Right lobe of liver (tissue), 6 donors: Measurements from ENCODE around the gene HCST. TPM values are rescaled to one million over a fixed set of nuclear protein-coding genes. Genes with fewer than 3 reads are reported as not detected.

Experiments
- ATAC-seq, 4 donors: fragments of 200-7000 bp; cut with Tn5 transposase; one replicate each; pipeline ENCODE4 v1.9.1; 2020; ENCODE audit warnings: mild to moderate bottlenecking in 4 of 4, moderate library complexity in 4 of 4
- DNase-seq, 3 donors: peaks; one replicate each; pipeline ENCODE4 v3.0.0-alpha.2; 2020
- H3K27ac ChIP-seq, 3 donors: fragments of 200-600 bp; one replicate each; pipeline ENCODE4 v1.8.0; 2022
- H3K27me3 ChIP-seq, 2 donors: fragments of 200-600 bp; one replicate each; pipeline ENCODE4 v1.8.0; 2022
- H3K36me3 ChIP-seq, 4 donors: fragments of 200-600 bp; sonication (generic) in 1 of 4; one replicate each; pipeline versions ENCODE4 v1.5.1 to v1.8.0; 2017 to 2022; ENCODE audit warnings: control low read depth in 1 of 4
- H3K4me1 ChIP-seq, 4 donors: fragments of 200-600 bp; sonication (generic) in 1 of 4; one replicate each; pipeline versions ENCODE4 v1.5.1 to v1.8.0; 2017 to 2022; ENCODE audit warnings: control low read depth in 1 of 4
- H3K4me3 ChIP-seq, 3 donors: fragments of 200-600 bp; one replicate each; pipeline ENCODE4 v1.8.0; 2022
- H3K9me3 ChIP-seq, 4 donors: fragments of 200-600 bp; sonication (generic) in 1 of 4; one replicate each; pipeline versions ENCODE4 v1.5.1 to v1.8.0; 2017 to 2022; ENCODE audit warnings: control low read depth in 1 of 4
- POLR2A ChIP-seq: fragments of 450-650 bp; IDR thresholded peaks from one replicate; pipeline ENCODE4 v1.6.1; 2017; ENCODE audit warnings: antibody characterized with exemption, mild to moderate bottlenecking
- WGBS: methylation state at CpG from one replicate; pipeline ENCODE4 v1.1.6; 2018; ENCODE audit warnings: low coverage, low lambda C conversion rate; ENCODE audit not compliant: insufficient coverage; ENCODE audit errors: missing lambda C conversion rate; 5-methylcytosine and 5-hydroxymethylcytosine counted together
- intact Hi-C, 2 donors: fragments of 100-400 bp; cut with DNase I; formaldehyde crosslinking; loops; one replicate each; pipeline versions ENCODE4 v1.11.2 to v1.14.1; 2022
- long read RNA-seq: library from polyadenylated mRNA; unstranded; transcript quantifications from one replicate; pipeline ENCODE4 v2.0.0, GENCODE V29; 2019
- total RNA-seq, 6 experiments: library from RNA; depleted of rRNA in 2 of 6; stranded (reverse); fragments of >200 nt in 2 of 6; fragmentation: NEBNext Ultra II Directional in 3 of 6; extraction: Animal tissue kit (Norgen Biotek cat#: 25700) in 3 of 6; gene quantifications; one replicate each; pipeline versions ENCODE4 v1.1.0 to v1.2.4, GENCODE V29; 2016 to 2023
- TF ChIP-seq, protein P1 (sequence below), 4 donors: fragments of 200-600 bp in 3 of 4; fragments of 450-650 bp in 1 of 4; IDR thresholded peaks; one replicate each; pipeline versions ENCODE4 v1.5.1 to v1.8.0; 2016 to 2022; ENCODE audit warnings: antibody characterized with exemption in 4 of 4, mild to moderate bottlenecking in 2 of 4
- donor health status: DM: no; HTN: yes; CAD: no.
- donor health status: DM: no; HTN: no; CAD: no.
- donor health status: DM: no; HTN: no; CAD: no.
- donor health status: DM: no; HTN: yes; CAD: no.
- donor health status: DM: no; HTN: yes; CAD: no.

The HCST gene, protein sequence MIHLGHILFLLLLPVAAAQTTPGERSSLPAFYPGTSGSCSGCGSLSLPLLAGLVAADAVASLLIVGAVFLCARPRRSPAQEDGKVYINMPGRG
- total RNA-seq: 1 to 10 TPM in 5 of 6 experiments, not detected in 1; 1.7 to 4.2 (median 2.4) TPM
- long read RNA-seq, partial matches to known transcripts: 0 of 5 reads
- long read RNA-seq, other reads (novel, unspliced or antisense): 1 of 5 reads

- Histone ChIP-seq H3K4me1 (peaks cover 0 to 9% (median 0%) of the 10 kb centered on the region in 4 donors), H3K4me3 (peak within 1 kb of the TSS in 2 of 3 donors; percentile 16), H3K27me3 (no peaks in the 10 kb centered on the region), H3K27ac (peak within 1 kb of the TSS; percentile 53 to 90 (median 66)), H3K36me3 (no peaks in the 10 kb centered on the region), H3K9me3 (no peaks in the 10 kb centered on the region)
- no peak for DNase-seq
- intact Hi-C loops: no loop called here
- WGBS: 29% methylated on average over 6 of the region's 6 CpGs
- no peak for TF ChIP-seq POLR2A
- TF ChIP-seq, protein P1, sequence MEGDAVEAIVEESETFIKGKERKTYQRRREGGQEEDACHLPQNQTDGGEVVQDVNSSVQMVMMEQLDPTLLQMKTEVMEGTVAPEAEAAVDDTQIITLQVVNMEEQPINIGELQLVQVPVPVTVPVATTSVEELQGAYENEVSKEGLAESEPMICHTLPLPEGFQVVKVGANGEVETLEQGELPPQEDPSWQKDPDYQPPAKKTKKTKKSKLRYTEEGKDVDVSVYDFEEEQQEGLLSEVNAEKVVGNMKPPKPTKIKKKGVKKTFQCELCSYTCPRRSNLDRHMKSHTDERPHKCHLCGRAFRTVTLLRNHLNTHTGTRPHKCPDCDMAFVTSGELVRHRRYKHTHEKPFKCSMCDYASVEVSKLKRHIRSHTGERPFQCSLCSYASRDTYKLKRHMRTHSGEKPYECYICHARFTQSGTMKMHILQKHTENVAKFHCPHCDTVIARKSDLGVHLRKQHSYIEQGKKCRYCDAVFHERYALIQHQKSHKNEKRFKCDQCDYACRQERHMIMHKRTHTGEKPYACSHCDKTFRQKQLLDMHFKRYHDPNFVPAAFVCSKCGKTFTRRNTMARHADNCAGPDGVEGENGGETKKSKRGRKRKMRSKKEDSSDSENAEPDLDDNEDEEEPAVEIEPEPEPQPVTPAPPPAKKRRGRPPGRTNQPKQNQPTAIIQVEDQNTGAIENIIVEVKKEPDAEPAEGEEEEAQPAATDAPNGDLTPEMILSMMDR (IDR thresholded peaks at IDR 0.05): no peak
- ATAC-seq: no peak
These were observed at the start of gene HCST for GRCh38 chr19:35901854-35902661. TSS of gene HCST (plus strand) at chr19:35902529. CDS start at chr19:35902594, 65 bp downstream.

DNA sequence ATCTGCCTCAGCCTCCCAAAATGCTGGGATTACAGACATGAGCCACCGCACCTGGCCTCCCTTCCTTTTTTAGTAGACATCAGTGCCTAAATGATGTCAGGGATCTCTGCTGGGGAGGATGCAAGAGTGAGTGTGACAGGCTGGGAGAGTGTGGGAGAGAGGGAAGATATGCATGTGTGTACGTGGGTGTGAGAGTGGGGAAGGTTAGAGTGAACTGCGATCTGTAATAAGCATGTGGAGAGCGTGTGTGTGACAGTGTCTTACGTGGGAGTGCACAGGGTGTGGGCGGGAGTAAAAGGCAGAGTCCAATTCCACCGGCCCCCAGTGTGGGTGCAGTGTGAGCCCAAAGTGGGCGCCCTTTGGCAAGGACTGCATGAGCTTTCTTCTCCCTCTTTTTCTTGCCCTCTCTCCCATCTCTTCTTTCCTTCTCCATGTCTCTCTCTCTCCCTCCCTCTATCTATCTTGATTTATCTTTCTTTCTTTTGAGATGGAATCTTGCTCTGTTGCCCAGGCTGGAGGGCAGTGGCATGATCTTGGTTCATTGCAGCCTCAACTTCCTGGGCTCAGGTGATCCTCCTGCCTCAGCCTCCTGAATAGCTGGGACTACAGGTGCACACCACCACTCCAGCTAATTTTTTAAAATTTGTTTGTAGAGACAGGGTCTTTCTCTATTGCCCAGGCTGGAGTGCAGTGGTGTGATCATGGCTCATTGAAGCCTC is 49.1 kb upstream of the HCST start:
- no peak for TF ChIP-seq POLR2A
- TF ChIP-seq, protein P1 (IDR thresholded peaks at IDR 0.05): no peak
- Histone ChIP-seq H3K27ac (no peak overlapping the region), H3K36me3 (no peaks in the 10 kb centered on the region), H3K4me3 (no peak overlapping the region), H3K9me3 (no peaks in the 10 kb centered on the region), H3K27me3 (peaks cover 0 to 12% of the 10 kb centered on the region in 2 donors), H3K4me1 (peaks cover 0 to 10% (median 2%) of the 10 kb centered on the region in 4 donors)
- DNase-seq: no peak
- intact Hi-C loops: no loop called here
- 35% methylated on average over 6 of the region's 8 CpGs for WGBS
- ATAC-seq: no peak

- no peak for TF ChIP-seq POLR2A
- TF ChIP-seq, protein P1 (IDR thresholded peaks at IDR 0.05): no peak
- H3K9me3 ChIP-seq: no peaks in the 10 kb centered on the region
- H3K4me1 ChIP-seq: peaks cover 0 to 10% (median 2%) of the 10 kb centered on the region in 4 donors
- DNase-seq: no peak
- H3K27me3 ChIP-seq: peaks cover 0 to 12% of the 10 kb centered on the region in 2 donors
- H3K27ac ChIP-seq: no peak within 1 kb of the TSS
- peak within 1 kb of the TSS; percentile 11 to 39 (median 29) for H3K4me3 ChIP-seq
- 6% methylated on average over 17 of the region's 42 CpGs for WGBS
- intact Hi-C loops: no loop called here
- no peaks in the 10 kb centered on the region for H3K36me3 ChIP-seq
- peak in 1 of 4 donors; percentile 12 for ATAC-seq
These were observed 45.7 kb upstream of the HCST start, which contains the start of gene KIRREL2 for GRCh38 chr19:35856546-35857149. TSS of gene KIRREL2 (plus strand) at chr19:35856911. CDS start at chr19:35857120, 209 bp downstream.

DNA sequence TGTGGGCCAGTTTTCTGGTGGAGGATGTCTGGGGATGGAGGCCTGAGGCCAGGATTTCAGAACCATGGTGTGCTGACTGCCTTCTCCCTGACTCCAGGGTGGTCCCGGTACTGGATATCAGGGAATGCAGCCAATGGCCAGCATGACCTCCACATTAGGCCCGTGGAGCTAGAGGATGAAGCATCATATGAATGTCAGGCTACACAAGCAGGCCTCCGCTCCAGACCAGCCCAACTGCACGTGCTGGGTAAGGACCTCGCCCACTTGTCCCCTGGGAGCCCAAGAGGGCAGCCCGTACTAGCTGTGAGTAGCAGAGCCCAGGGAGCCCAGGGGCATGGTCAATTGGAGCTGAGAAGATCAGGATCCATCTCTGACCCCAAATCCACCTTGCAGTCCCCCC is 44.0 kb upstream of the HCST start:
- Histone ChIP-seq H3K27ac (no peak overlapping the region), H3K9me3 (no peaks in the 10 kb centered on the region), H3K27me3 (peaks cover 0 to 12% of the 10 kb centered on the region in 2 donors), H3K36me3 (no peaks in the 10 kb centered on the region), H3K4me1 (peaks cover 0 to 10% (median 2%) of the 10 kb centered on the region in 4 donors), H3K4me3 (no peak overlapping the region)
- WGBS: no CpG with 5 or more reads among the region's 6 CpGs
- intact Hi-C loops: no loop called here
- TF ChIP-seq, protein P1 (IDR thresholded peaks at IDR 0.05): no peak
- no peak for TF ChIP-seq POLR2A
- DNase-seq: no peak
- no peak for ATAC-seq
